Activated CD4-positive, alpha-beta T cell treated with anti-CD3 and anti-CD28 coated beads, Interleukin-2, Interleukin-4, amounts not matched to agents 100 ng/mL and 50 ng/mL, durations not matched to agents 16 hours and 8 hours (primary cell): ENCODE measurements around the gene PPP1R15B.

Experiments
- DNase-seq: peaks from one replicate; pipeline ENCODE4 v3.0.0-alpha.2; 2020; ENCODE audit warnings: low spot score

The PPP1R15B gene

GRCh38 chr1:204366759-204367158 lies 44.9 kb downstream of the PPP1R15B start:
- no peak for DNase-seq

- DNase-seq: peak; percentile 79
These were observed 48.1 kb downstream of the PPP1R15B start for GRCh38 chr1:204363335-204364114.

GRCh38 chr1:204362984-204363334 lies 48.7 kb downstream of the PPP1R15B start:
- no peak for DNase-seq

- no peak for DNase-seq
These were observed 49.8 kb downstream of the PPP1R15B start for GRCh38 chr1:204361781-204362180.

- DNase-seq: no peak
These were observed 50.3 kb downstream of the PPP1R15B start for GRCh38 chr1:204361341-204361771.

- DNase-seq: no peak
These were observed 51.3 kb downstream of the PPP1R15B start for GRCh38 chr1:204360314-204360713.

- no peak for DNase-seq
These were observed 52.0 kb downstream of the PPP1R15B start, which contains the start of gene PLEKHA6 for GRCh38 chr1:204359474-204360255. TSS of gene PLEKHA6 (minus strand) at chr1:204359929. CDS start at chr1:204273727, 86,202 bp downstream.

- no peak for DNase-seq
These were observed 52.5 kb downstream of the PPP1R15B start for GRCh38 chr1:204359131-204359473.

GRCh38 chr1:204358605-204359004 lies 53.0 kb downstream of the PPP1R15B start:
- DNase-seq: no peak

GRCh38 chr1:204357551-204358490 lies 53.8 kb downstream of the PPP1R15B start:
- no peak for DNase-seq

GRCh38 chr1:204356997-204357396 lies 54.6 kb downstream of the PPP1R15B start:
- no peak for DNase-seq

- no peak for DNase-seq
These were observed 55.7 kb downstream of the PPP1R15B start for GRCh38 chr1:204355913-204356312.

- no peak for DNase-seq
These were observed 57.0 kb downstream of the PPP1R15B start for GRCh38 chr1:204354579-204354978.
